ENCODE measurements around the gene PTPRD.

DNA sequence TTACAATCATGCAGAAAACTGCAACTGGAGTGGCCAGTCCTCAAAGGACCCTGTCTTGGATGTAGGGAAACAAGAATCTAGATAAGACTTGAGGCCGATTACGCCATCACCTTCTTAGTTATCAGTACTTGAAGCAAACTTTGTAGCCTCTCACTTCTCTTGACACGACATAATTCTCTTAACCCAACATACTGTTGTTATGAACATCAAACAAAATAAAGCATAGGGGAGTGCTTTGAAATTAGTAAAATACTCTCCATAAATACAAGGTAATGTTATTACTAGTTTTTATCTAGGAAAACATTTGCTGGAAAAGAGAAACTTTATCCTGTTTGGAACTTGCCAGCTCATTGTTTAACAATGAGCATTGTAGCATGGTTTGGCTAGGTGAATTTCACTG is 2238.3 kb downstream of the PTPRD start:
- TF ChIP-seq POLR2A (IDR thresholded peaks at IDR 0.05), result no peak
- TF ChIP-seq, protein P1, sequence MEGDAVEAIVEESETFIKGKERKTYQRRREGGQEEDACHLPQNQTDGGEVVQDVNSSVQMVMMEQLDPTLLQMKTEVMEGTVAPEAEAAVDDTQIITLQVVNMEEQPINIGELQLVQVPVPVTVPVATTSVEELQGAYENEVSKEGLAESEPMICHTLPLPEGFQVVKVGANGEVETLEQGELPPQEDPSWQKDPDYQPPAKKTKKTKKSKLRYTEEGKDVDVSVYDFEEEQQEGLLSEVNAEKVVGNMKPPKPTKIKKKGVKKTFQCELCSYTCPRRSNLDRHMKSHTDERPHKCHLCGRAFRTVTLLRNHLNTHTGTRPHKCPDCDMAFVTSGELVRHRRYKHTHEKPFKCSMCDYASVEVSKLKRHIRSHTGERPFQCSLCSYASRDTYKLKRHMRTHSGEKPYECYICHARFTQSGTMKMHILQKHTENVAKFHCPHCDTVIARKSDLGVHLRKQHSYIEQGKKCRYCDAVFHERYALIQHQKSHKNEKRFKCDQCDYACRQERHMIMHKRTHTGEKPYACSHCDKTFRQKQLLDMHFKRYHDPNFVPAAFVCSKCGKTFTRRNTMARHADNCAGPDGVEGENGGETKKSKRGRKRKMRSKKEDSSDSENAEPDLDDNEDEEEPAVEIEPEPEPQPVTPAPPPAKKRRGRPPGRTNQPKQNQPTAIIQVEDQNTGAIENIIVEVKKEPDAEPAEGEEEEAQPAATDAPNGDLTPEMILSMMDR (IDR thresholded peaks at IDR 0.05), result no peak
